GM19397 (cell line): Measurements from ENCODE around the gene PIEZO2.
A peak's percentile ranks its signal among the peaks of the same experiment; 100 is the strongest.

Experiments used
- ATAC-seq: cut with Tn5 transposase; IDR thresholded peaks from one replicate; pipeline ENCODE4 v1.9.1; 2021; ENCODE audit warnings: mild to moderate bottlenecking, moderate library complexity; ENCODE audit not compliant: unreplicated experiment

PIEZO2 gene

DNA sequence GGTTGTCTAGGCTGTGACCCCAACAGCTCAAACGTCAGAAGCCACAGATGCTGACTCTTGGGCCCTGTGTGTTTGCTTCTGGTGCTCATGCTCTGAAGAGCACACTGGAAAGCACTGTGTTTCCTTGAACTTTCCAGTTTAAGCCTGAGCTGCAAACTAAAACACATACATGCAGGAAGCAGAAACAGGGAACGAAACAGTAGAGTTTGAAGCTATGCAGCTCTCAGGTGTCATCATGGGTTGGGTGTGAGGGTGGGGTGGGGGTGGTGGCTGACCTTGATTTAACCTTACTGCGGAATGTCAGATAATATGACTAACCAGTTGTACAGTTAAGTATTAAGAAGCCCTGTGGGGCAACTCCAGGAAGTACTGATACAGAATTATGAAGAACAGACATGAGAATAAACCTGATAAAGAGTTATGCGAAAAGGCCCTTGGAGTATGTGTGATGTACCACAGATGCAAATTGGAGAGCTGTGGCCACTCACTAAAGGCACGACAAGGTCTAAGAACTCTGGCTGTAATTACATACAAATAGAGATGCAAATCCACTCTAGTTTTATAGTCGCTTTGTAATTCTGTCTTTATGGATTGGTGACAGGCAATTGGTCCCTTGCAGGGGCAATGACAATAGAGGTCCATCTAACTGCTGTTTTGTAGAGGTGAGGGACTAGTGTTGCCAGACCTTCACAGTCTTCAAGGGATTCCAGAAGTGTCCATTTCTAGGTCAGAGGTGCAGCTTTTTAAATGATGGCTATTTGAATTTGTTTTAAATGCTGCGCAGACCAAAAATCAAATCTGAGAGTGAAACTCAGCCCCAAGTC lies 350.4 kb downstream of the PIEZO2 start:
- ATAC-seq = no peak

- ATAC-seq = no peak
Measured at GRCh38 chr18:10797896-10798295, 351.5 kb downstream of the PIEZO2 start.

DNA sequence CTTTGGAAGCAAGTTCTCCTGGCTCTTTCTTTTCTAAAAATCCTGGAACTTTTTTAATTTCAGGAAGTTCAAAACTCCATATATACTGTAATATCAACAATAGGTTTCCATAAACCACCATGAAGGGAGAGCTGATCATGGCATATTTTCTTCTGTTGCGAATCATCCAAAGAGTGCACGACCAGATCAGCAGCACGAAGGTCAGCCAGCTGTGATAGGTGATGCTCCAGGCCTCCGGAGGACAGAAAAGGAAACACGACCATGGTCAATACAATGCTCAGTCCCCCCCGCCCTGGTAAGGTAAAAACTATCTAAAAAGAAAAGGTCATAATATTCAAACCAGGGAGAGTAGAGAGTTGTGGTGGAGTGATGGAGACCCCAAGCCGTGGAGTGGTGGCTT lies 354.6 kb downstream of the PIEZO2 start:
- ATAC-seq = no peak

DNA sequence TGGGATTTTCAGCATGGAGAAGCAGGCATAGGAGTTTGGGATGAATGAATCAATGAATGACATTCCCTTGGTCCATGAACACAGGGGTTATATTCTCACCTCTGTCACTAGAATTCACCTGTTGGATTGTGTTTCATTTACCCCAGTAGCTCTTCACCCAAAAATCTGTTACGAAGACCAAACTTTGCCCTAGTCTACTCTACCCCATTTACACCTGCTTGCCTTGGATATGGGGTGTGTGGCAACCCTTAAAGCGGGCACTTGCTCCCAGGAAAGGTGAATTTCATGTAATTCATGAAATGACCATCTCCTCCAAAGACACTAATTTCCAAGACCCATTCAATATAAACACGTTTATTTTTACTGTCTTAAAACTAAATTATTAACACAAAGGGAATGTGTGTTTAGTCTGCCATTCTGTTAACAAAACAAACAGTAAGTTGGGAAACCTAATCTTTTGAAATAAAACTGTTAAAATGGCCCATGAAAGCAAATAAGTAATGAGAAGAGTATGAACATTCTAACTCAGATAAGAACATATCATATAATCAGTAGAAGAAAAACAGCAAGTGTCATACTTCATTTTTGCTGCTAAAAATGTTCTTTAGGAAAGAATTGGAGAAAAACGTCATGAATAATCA lies 355.5 kb downstream of the PIEZO2 start:
- ATAC-seq = no peak

DNA sequence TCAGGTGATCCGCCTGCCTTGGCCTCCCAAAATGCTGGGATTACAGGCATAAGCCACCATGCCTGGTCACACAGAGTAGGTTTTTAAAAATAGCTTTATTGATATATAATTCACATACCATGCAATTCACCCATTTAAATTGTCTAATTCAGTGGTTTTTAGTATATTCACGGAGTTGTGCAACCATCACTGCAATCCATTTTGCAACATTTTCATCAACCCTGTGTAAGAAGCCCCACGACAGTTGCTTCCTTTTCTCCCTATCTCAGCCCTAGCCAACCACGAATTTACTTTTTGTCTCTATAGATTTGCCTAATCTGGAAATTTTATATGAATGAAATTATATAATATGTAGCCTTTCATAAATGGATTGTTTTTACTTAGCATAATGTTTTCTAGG lies 357.2 kb downstream of the PIEZO2 start:
- ATAC-seq = no peak

DNA sequence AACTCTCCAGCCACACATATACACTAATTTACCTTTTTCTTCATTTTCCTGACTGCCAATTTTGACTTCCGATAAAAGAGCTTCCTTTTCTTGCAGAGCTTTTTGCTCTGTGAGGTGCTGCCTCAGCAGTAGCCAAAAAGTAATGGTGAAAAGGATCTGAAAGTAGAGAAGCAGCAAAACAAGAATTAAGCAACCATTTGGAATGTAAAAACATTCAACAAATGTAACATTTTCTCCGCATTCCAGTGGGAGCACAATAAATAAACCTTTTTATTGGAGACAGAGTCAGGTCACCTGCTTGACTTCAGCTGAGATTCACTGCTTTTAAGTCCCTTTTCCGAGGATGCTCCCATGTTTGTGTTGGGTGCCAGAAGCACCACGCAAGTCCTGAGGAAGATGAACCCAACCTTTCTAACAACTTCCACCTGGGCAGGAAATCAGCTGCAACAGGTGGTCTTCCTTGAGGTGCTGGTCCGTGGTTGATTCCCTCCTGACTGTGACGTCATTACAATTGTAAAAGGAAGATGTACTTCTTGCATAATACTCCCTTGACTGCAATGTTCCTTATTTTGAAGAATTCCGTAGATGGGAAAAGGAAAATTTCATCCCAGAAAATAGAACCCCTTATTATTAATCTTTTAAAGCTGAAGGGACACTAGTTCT lies 358.1 kb downstream of the PIEZO2 start:
- ATAC-seq = no peak

GRCh38 chr18:10789180-10789579 lies 360.2 kb downstream of the PIEZO2 start:
- ATAC-seq = no peak

DNA sequence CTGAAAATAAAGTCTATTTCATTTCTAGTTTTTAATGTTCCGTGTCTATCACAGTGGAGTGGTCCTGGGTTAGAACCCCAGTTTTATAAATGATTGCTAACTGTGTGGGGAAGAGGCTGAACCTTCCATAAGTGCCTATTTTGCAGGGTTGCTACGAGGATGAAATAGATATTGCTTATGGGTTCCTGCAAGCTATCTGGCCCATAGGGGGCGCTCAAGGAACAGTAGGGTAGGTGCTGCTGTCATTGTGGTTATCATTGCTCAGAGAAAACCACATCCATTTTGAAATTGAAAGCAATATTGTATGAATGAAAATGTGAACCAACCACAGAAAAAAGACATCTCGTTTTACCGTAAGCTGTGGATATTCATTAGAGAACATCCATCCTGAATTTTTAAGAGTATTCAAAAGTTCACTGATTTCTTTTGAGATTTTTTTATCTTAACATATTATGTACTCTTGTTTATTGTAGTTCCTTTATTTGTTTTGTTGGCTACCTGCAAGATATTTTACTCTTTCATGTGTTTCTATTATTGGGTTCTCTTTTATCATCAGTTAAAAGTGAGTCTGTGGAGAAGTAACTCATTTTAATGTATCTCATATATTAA lies 362.0 kb downstream of the PIEZO2 start:
- peak; percentile 93 for ATAC-seq

DNA sequence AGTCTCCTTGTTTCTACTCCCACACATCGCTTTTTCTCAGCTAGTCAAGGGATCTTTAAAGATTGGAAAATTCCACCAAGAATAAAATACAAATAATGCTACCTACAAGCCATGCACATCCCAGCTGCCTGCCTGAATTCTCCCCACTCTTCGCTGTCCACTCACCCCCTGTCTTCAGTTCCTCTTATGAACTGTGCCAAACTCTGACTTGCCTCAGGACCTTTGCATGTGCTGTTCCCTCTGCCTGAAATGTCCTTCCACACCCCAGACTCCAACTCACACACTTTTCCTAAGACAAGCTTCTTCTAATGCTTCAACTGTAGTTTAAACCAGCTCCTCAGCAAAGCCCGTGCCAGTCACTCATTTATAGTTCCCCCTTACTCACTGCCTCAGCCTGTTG lies 363.6 kb downstream of the PIEZO2 start:
- no peak for ATAC-seq

- no peak for ATAC-seq
Measured at GRCh38 chr18:10784596-10785202, 364.7 kb downstream of the PIEZO2 start.

GRCh38 chr18:10783941-10784340 lies 365.4 kb downstream of the PIEZO2 start:
- no peak for ATAC-seq

DNA sequence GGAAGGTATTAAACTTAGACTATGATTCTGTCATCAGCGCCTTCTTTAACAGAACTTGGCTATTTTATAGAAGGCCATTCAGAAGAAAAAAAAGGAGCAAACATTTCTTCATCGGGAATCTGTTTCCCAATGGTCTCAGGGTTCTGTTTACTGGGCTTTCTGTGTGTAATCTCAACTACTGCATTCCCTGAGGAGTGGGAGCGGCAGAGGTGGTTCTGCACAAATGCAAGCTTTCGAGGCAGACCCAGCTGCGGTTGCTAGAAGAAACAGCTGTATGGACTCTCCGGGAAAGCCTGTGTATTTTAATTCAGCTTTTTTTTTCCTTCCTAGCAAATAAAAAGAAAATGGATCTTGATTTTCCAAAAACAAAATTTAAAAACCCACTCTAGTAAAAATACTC lies 372.9 kb downstream of the PIEZO2 start:
- no peak for ATAC-seq

DNA sequence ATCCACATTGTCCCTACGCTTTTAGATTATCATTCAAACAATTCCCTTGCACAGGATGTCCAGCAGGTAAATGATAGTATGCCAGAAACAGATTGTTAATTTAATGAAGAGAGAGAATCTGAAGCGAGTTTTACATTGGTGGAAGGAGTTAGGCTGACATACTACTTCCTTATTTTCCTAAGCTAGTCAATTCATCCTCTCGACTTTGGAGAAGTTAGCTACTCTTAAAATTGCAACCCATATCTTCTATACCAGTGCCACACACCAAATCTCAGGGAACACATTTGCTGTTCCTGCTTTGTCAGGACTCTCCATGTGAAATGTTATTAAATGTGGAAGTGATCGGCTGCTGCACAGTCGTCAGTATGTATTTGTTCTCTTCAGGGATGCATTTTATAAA lies 374.3 kb downstream of the PIEZO2 start:
- no peak for ATAC-seq

DNA sequence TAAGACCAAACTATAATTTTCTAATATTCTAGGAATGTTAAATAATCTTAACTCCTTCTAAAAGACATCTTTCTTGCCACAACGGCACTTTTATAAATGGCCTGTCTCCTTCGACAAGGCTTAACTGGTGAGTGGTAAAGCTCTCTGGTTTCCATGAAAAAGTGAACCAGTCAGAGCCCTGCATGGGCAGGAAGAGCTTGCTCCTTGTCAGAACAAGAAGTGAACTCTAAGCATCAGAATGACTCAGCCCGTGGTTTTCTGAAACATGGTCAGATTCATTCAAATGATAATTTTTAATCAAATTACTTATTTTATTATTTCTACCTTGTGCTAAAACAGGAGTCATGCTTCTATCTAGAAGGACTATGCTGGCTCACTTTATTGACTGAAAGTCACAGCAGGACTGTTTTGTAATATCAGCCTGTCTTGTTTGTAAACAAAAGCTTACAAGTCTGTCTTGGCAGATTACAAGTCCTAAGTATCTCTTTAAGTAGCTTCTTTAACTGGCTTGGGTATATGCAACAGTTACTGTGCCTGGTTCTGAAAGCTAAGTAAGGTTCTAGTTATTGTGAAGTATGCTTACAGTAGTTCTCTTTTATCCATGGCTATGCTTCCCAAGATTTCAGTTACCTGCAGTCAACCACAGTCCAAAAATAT lies 378.2 kb downstream of the PIEZO2 start:
- no peak for ATAC-seq

- ATAC-seq = no peak
Measured at GRCh38 chr18:10770264-10770663, 379.1 kb downstream of the PIEZO2 start.

- no peak for ATAC-seq
Measured at GRCh38 chr18:10768221-10768620, 381.1 kb downstream of the PIEZO2 start.

DNA sequence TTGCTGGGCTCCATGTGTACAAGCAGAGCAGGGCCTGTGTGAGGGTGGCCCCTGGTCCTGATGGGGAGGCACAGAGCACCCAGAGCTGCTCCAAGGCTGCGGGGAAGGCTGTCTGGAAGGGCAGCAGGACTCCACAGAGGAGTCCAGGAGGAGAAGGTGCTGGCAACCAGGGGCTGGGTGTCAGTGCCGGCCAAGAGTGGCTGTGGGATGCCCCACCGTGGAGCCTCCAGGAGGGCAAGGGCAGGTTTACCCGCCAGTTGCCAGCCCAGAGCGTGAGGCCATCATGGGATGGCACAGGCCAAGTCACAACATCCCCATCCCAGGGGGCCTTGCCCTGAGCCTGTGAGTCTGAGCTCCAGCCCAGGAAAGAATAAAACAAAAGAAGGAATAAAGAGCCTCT lies 381.7 kb downstream of the PIEZO2 start:
- ATAC-seq = no peak

DNA sequence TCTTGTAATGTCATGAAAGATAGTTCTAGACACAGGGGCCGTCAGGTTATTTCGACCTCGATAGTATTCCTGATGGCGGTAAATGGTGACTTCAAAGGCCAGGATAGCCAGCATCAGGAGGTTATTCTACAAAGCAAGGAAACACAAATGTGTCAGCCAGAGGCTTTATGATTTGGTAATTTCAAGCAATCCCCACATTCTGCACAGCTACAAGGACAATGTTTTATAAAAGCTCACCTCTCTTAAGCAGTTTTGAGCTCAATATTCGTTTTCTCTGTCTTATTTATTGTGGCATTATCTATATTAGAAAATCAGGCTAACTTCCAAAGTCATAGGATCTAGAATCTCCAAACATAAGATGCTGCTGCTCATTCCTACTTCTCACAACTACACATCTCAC lies 388.4 kb downstream of the PIEZO2 start:
- no peak for ATAC-seq

DNA sequence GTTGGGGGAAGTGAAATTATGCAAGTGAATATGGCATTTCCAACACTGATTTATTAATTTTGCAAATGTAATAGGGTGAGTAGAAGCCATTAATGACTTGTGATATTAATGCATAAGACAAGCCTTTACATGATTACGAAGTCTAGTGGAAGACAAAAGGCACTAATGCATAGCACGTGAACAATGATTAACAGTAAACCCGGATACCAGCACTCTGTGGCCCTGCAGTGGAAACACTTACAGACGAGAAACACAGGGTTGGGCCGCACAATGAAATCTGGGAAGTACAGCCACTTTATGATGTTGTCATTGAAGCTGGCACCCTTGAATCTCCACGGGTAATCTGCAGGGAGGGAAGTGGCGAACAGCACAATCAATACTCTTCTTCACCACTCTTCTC lies 390.1 kb downstream of the PIEZO2 start:
- no peak for ATAC-seq

DNA sequence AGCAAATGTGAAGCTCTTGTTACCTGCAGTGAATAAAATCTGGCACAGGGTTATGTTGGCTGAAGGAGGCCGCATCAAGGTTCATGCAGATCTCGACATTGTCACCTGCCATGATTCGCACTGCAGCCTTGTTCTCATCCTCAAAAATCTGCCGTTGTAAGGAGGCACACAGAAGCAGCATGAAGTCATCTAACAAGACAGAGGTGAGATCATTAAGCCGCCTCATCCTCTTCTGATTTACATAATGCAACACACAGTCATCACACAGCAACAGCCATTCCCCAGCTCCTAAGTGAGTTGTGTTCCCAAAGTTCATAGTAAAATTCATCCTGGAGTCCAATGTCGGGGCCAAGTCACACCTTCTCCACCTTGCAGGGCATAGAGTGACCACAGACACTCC lies 391.4 kb downstream of the PIEZO2 start:
- ATAC-seq = no peak

- ATAC-seq = no peak
Measured at GRCh38 chr18:10757349-10757748, 392.0 kb downstream of the PIEZO2 start.
